ENCODE results near the gene ADGRV1. TPM values are rescaled to one million over a fixed set of nuclear protein-coding genes. Genes with fewer than 3 reads are reported as not detected.

Gene ADGRV1
- total RNA-seq, 3 donors from 2014 or later, result 0.32 to 0.54 (median 0.53) TPM

GRCh38 chr5:91104062-91104448, 545.5 kb downstream of the ADGRV1 start:
- Mint-ChIP-seq H3K9me3 (no peaks in the 10 kb centered on the region), H3K4me3 (no peak overlapping the region), H3K27me3 (ENCODE audit: low read depth) (peaks cover 9% of the 10 kb centered on the region), H3K36me3 (ENCODE audit: insufficient read depth) (no peaks in the 10 kb centered on the region), H3K4me1 (ENCODE audit: low read depth) (no peaks in the 10 kb centered on the region)
- DNase-seq (no peak), ATAC-seq (no peak)

- Mint-ChIP-seq H3K4me3 (no peak overlapping the region), H3K9me3 (no peaks in the 10 kb centered on the region), H3K4me1 (ENCODE audit: low read depth) (no peaks in the 10 kb centered on the region), H3K27me3 (ENCODE audit: low read depth) (peaks cover 6% of the 10 kb centered on the region), H3K36me3 (ENCODE audit: insufficient read depth) (no peaks in the 10 kb centered on the region)
- no peak for ATAC-seq
- no peak for DNase-seq
Measured at GRCh38 chr5:91106842-91107511, 548.4 kb downstream of the ADGRV1 start.

GRCh38 chr5:91109634-91110033, 551.0 kb downstream of the ADGRV1 start:
- H3K27me3 Mint-ChIP-seq (ENCODE audit: low read depth), result peaks cover 8% of the 10 kb centered on the region
- no peaks in the 10 kb centered on the region for H3K4me1 Mint-ChIP-seq (ENCODE audit: low read depth)
- no peak overlapping the region for H3K4me3 Mint-ChIP-seq
- H3K9me3 Mint-ChIP-seq, result no peaks in the 10 kb centered on the region
- H3K36me3 Mint-ChIP-seq (ENCODE audit: insufficient read depth), result no peaks in the 10 kb centered on the region
- DNase-seq (no peak), ATAC-seq (no peak)

DNA sequence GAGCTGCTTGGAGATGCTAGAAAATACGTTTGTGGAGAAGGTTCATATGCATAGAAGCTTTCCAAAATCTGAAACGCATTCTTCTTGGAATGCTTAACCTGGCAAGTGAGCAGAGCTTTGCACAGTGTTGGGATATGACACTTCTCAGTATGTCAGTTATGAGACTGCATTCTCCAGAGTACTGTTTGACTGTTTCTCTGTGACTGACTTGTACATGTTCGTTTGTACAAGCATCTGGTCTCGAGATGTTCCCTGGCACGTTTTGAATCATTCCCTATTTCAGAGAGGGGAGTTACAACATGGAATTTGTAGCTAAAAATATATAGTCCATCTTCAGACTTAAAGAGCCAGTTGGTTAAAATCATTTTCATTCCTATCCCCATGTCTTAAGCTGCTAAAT, 552.1 kb downstream of the ADGRV1 start:
- ATAC-seq (no peak), DNase-seq (no peak)
- H3K4me3 Mint-ChIP-seq, result no peak overlapping the region
- H3K36me3 Mint-ChIP-seq (ENCODE audit: insufficient read depth), result no peaks in the 10 kb centered on the region
- no peaks in the 10 kb centered on the region for H3K4me1 Mint-ChIP-seq (ENCODE audit: low read depth)
- H3K27me3 Mint-ChIP-seq (ENCODE audit: low read depth), result peaks cover 8% of the 10 kb centered on the region
- no peaks in the 10 kb centered on the region for H3K9me3 Mint-ChIP-seq

GRCh38 chr5:91111473-91112238, 553.1 kb downstream of the ADGRV1 start:
- Mint-ChIP-seq H3K4me3 (no peak overlapping the region), H3K4me1 (ENCODE audit: low read depth) (no peaks in the 10 kb centered on the region), H3K9me3 (no peaks in the 10 kb centered on the region), H3K27me3 (ENCODE audit: low read depth) (peaks cover 8% of the 10 kb centered on the region), H3K36me3 (ENCODE audit: insufficient read depth) (no peaks in the 10 kb centered on the region)
- no peak for DNase-seq
- no peak for ATAC-seq

- peaks cover 2% of the 10 kb centered on the region for H3K27me3 Mint-ChIP-seq (ENCODE audit: low read depth)
- DNase-seq (no peak), ATAC-seq (no peak)
- no peak overlapping the region for H3K4me3 Mint-ChIP-seq
- no peaks in the 10 kb centered on the region for H3K36me3 Mint-ChIP-seq (ENCODE audit: insufficient read depth)
- H3K9me3 Mint-ChIP-seq, result no peaks in the 10 kb centered on the region
- H3K4me1 Mint-ChIP-seq (ENCODE audit: low read depth), result no peaks in the 10 kb centered on the region
Measured at GRCh38 chr5:91114658-91115057, 556.1 kb downstream of the ADGRV1 start.

GRCh38 chr5:91118354-91118753, 559.8 kb downstream of the ADGRV1 start:
- H3K36me3 Mint-ChIP-seq (ENCODE audit: insufficient read depth), result no peaks in the 10 kb centered on the region
- no peaks in the 10 kb centered on the region for H3K9me3 Mint-ChIP-seq
- H3K27me3 Mint-ChIP-seq (ENCODE audit: low read depth), result no peaks in the 10 kb centered on the region
- DNase-seq (no peak), ATAC-seq (no peak)
- no peak overlapping the region for H3K4me3 Mint-ChIP-seq
- no peaks in the 10 kb centered on the region for H3K4me1 Mint-ChIP-seq (ENCODE audit: low read depth)

DNA sequence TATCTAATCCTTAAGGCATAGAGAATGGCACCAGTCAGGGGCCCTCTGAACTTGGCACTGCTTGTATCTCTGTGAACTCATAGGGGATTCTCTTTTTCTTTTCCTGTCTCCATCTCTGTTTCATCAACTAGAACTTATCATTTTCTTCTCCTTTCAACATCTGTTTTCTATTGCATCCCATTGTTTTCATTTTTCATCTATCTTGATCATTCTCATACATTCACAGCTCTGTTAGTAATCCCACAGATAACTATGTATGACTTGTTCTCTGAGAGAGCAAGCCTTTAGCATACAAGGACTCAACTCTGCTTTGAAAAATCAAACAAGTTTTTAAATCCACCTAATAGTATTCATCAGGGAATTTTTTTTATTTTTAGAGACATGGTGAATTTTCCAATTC, 560.2 kb downstream of the ADGRV1 start:
- Mint-ChIP-seq H3K4me3 (no peak overlapping the region), H3K9me3 (no peaks in the 10 kb centered on the region), H3K36me3 (ENCODE audit: insufficient read depth) (no peaks in the 10 kb centered on the region), H3K27me3 (ENCODE audit: low read depth) (no peaks in the 10 kb centered on the region), H3K4me1 (ENCODE audit: low read depth) (no peaks in the 10 kb centered on the region)
- no peak for ATAC-seq
- DNase-seq, result no peak

GRCh38 chr5:91119217-91119616, 560.6 kb downstream of the ADGRV1 start:
- DNase-seq, result no peak
- no peaks in the 10 kb centered on the region for H3K4me1 Mint-ChIP-seq (ENCODE audit: low read depth)
- H3K4me3 Mint-ChIP-seq, result no peak overlapping the region
- H3K9me3 Mint-ChIP-seq, result no peaks in the 10 kb centered on the region
- ATAC-seq, result no peak
- H3K27me3 Mint-ChIP-seq (ENCODE audit: low read depth), result no peaks in the 10 kb centered on the region
- no peaks in the 10 kb centered on the region for H3K36me3 Mint-ChIP-seq (ENCODE audit: insufficient read depth)

DNA sequence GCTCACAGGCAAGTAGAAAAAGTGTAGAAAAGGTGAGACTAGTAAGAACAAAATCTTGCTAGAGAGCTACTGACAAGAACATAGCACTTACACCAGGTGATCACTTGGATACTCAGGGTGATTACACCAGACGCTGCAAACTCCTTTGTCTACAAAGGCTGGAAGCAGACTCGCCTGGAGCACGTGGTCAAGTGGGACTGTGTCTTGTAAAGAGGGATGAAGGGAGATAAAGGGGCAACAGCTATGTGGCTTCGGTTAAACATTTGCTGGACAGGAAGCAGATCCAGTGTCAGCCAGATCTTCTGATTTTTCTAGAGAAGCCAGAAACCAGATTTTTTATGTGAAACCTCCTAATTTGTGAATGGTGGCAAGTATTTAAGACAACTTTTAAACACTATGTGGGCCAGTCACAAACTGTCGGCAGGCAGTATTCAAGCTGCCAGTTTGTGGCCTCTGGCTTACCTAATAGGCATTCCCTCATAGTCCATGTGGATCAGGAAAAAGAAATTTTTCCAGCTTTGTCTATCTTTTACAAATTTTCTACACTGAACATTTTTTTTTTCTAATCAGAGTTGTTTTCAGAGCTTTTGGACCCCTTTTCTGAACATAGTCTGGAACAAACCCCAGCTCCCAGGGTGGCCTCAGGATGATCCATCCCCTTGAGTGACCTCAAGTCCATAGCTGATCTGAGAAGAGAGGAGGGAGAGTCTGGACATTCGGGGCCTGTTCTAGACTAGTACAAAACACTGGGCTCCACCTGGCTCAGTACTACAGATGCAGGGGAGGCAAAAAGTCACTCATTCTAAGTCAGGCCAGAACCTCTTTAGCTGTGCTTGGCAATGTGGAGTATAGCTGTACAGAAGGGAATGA, 561.6 kb downstream of the ADGRV1 start:
- no peak for DNase-seq
- no peaks in the 10 kb centered on the region for H3K9me3 Mint-ChIP-seq

DNA sequence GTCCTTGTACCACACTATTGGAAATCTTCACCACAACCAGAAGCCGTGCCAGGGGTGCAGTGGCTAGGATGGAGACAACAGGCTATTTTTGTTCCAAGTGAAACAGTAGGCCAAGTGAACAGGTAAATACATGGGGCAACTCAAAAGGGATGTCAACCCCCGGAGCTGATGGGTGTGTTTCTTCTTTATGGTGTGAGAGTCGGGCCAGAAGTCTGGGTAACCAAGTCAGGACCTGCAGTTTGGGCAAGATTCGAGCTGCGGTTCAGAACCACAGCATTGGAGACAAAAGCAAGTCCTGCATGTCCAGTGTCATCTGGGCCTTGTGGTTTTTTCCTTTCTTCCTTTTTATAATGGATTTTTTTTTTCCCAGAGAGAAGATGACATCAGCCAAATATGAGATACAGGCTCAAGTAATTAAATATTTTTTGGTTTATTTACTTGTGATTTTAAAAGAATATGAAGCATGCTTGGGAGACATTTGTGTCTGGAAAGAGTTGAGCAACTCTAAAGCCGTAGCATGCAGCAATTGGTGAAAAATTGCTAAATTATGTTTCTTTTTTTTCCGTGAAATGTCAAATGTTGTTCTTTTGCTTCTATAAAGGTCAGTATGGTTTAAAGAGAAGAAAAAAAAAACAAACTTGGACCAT, 562.9 kb downstream of the ADGRV1 start:
- ATAC-seq (no peak), DNase-seq (no peak)
- Mint-ChIP-seq H3K27me3 (ENCODE audit: low read depth) (no peaks in the 10 kb centered on the region), H3K4me3 (no peak overlapping the region), H3K36me3 (ENCODE audit: insufficient read depth) (no peaks in the 10 kb centered on the region), H3K9me3 (no peaks in the 10 kb centered on the region), H3K4me1 (ENCODE audit: low read depth) (no peaks in the 10 kb centered on the region)

More for the DNA sequence above, 561.6 kb downstream of the ADGRV1 start:
- no peaks in the 10 kb centered on the region for H3K27me3 Mint-ChIP-seq (ENCODE audit: low read depth)
- H3K36me3 Mint-ChIP-seq (ENCODE audit: insufficient read depth), result no peaks in the 10 kb centered on the region
- no peak for ATAC-seq
- H3K4me1 Mint-ChIP-seq (ENCODE audit: low read depth), result no peaks in the 10 kb centered on the region
- no peak overlapping the region for H3K4me3 Mint-ChIP-seq

GRCh38 chr5:91122651-91123050, 564.1 kb downstream of the ADGRV1 start:
- Mint-ChIP-seq H3K9me3 (no peaks in the 10 kb centered on the region), H3K4me3 (no peak overlapping the region), H3K4me1 (ENCODE audit: low read depth) (no peaks in the 10 kb centered on the region), H3K36me3 (ENCODE audit: insufficient read depth) (no peaks in the 10 kb centered on the region), H3K27me3 (ENCODE audit: low read depth) (no peaks in the 10 kb centered on the region)
- DNase-seq, result no peak
- no peak for ATAC-seq

GRCh38 chr5:91123291-91123690, 564.7 kb downstream of the ADGRV1 start:
- Mint-ChIP-seq H3K27me3 (ENCODE audit: low read depth) (no peaks in the 10 kb centered on the region), H3K4me1 (ENCODE audit: low read depth) (no peaks in the 10 kb centered on the region), H3K4me3 (no peak overlapping the region), H3K9me3 (no peaks in the 10 kb centered on the region), H3K36me3 (ENCODE audit: insufficient read depth) (no peaks in the 10 kb centered on the region)
- ATAC-seq, result no peak
- DNase-seq, result no peak

DNA sequence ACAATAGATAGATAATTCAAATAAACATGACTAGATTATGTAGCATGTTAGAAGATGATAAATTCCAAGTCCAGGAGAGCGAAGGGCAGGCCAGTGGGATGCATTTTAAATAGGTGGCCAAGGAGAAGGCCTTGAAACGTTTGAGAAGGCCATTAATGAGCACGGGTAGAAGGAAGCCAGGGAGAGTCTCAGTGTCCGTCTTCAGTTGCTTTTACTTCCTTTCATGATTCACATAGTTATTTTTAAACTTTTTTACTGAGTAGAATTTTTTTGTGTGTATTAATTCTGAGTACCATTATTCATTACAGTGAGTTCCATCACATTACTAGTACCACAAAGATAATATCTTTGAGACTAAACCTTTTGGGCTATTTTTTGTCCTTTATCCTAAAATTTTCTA, 565.3 kb downstream of the ADGRV1 start:
- no peak overlapping the region for H3K4me3 Mint-ChIP-seq
- no peaks in the 10 kb centered on the region for H3K27me3 Mint-ChIP-seq (ENCODE audit: low read depth)
- H3K9me3 Mint-ChIP-seq, result no peaks in the 10 kb centered on the region
- ATAC-seq, result no peak
- H3K36me3 Mint-ChIP-seq (ENCODE audit: insufficient read depth), result no peaks in the 10 kb centered on the region
- no peak for DNase-seq
- no peaks in the 10 kb centered on the region for H3K4me1 Mint-ChIP-seq (ENCODE audit: low read depth)
